ENCODE results near the gene CFAP74. TPM values are rescaled to one million over a fixed set of nuclear protein-coding genes. Genes with fewer than 3 reads are reported as not detected.

Gene CFAP74
- total RNA-seq, 1 donor from 2014 or later: 0.35 TPM

GRCh38 chr1:2019172-2019543 is 15.6 kb upstream of the CFAP74 start, which contains the start of gene GABRD:
GABRD (plus strand) TSS chr1:2019345; CDS start chr1:2019424, 79 bp downstream.
- H3K27ac ChIP-seq: no peak within 1 kb of the TSS
- intact Hi-C loops (cut with DNase I): no loop called here
- no peak for DNase-seq
- peaks cover 59% of the 10 kb centered on the region for H3K27me3 ChIP-seq
- peak; percentile 37 for ATAC-seq
- H3K36me3 ChIP-seq: no peaks in the 10 kb centered on the region
- peak within 1 kb of the TSS; percentile 14 for H3K4me3 ChIP-seq
- H3K4me1 ChIP-seq: peaks cover 5% of the 10 kb centered on the region
- H3K9me3 ChIP-seq: no peaks in the 10 kb centered on the region
- TF ChIP-seq CTCF (IDR thresholded peaks at IDR 0.05): no peak

- peaks cover 55% of the 10 kb centered on the region for H3K27me3 ChIP-seq
- TF ChIP-seq CTCF (IDR thresholded peaks at IDR 0.05): no peak
- intact Hi-C loops (cut with DNase I): no loop called here
- no peak overlapping the region for H3K4me3 ChIP-seq
- DNase-seq (no peak), ATAC-seq (no peak)
- no peak overlapping the region for H3K27ac ChIP-seq
- peaks cover 5% of the 10 kb centered on the region for H3K4me1 ChIP-seq
- no peaks in the 10 kb centered on the region for H3K36me3 ChIP-seq
- no peaks in the 10 kb centered on the region for H3K9me3 ChIP-seq
These were observed 14.9 kb upstream of the CFAP74 start for GRCh38 chr1:2018217-2019171.

- Histone ChIP-seq H3K27ac (no peak overlapping the region), H3K4me3 (no peak overlapping the region), H3K27me3 (peaks cover 33% of the 10 kb centered on the region), H3K4me1 (peaks cover 5% of the 10 kb centered on the region), H3K9me3 (no peaks in the 10 kb centered on the region), H3K36me3 (no peaks in the 10 kb centered on the region)
- no peak for ATAC-seq
- TF ChIP-seq CTCF (IDR thresholded peaks at IDR 0.05): no peak
- intact Hi-C loops (cut with DNase I): no loop called here
- DNase-seq: no peak
These were observed 12.5 kb upstream of the CFAP74 start for GRCh38 chr1:2016123-2016522.

- H3K4me3 ChIP-seq: no peak overlapping the region
- peaks cover 22% of the 10 kb centered on the region for H3K27me3 ChIP-seq
- DNase-seq (no peak), ATAC-seq (no peak)
- H3K4me1 ChIP-seq: peaks cover 5% of the 10 kb centered on the region
- intact Hi-C loops (cut with DNase I): no loop called here
- no peaks in the 10 kb centered on the region for H3K36me3 ChIP-seq
- no peak overlapping the region for H3K27ac ChIP-seq
- H3K9me3 ChIP-seq: no peaks in the 10 kb centered on the region
- TF ChIP-seq CTCF (IDR thresholded peaks at IDR 0.05): no peak
These were observed 11.5 kb upstream of the CFAP74 start for GRCh38 chr1:2014741-2015735.

- intact Hi-C loops (cut with DNase I): no loop called here
- Histone ChIP-seq H3K4me1 (no peaks in the 10 kb centered on the region), H3K9me3 (no peaks in the 10 kb centered on the region), H3K36me3 (no peaks in the 10 kb centered on the region), H3K27me3 (peaks cover 18% of the 10 kb centered on the region), H3K27ac (no peak overlapping the region), H3K4me3 (no peak overlapping the region)
- no peak for ATAC-seq
- TF ChIP-seq CTCF (IDR thresholded peaks at IDR 0.05): no peak
- no peak for DNase-seq
These were observed 10.6 kb upstream of the CFAP74 start for GRCh38 chr1:2014181-2014580.
